Measurements from ENCODE around the gene EFCAB7. TPM values are rescaled to one million over a fixed set of nuclear protein-coding genes. Genes with fewer than 3 reads are reported as not detected.

Gene EFCAB7
- total and polyA plus RNA-seq, 9 donors, result 6.5 to 26.3 (median 8.2) TPM

DNA sequence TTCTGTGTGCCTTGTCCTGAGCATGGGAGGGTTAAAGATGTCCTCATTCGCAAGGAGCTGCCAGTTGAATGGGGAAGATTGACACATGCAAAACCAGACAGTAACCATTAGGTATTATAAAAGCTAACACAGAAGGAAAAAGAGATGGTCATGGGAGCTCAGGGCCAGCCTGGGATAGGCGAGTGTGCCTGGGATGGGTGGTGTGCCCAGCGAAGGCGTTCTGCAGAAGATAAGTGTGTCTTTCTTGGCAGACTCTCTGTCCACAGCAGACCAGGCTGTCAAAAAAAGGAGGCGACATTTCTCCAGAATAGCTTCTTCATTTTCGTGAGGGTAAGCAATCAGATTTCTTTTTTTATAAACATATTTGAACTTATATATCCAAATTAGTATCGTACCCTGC lies 84.0 kb downstream of the EFCAB7 start:
- 91 to 95% (median 95%) methylated on average over 7 of the region's 7 CpGs for WGBS, 3 donors
- H3K27ac ChIP-seq, result no peak overlapping the region
- intact Hi-C loops (cut with DNase I), result no loop called here
- no peaks in the 10 kb centered on the region for H3K9me3 ChIP-seq
- no peaks in the 10 kb centered on the region for H3K4me1 ChIP-seq (ENCODE audit: insufficient read depth)
- no peaks in the 10 kb centered on the region for H3K36me3 ChIP-seq
- H3K27me3 ChIP-seq, result no peaks in the 10 kb centered on the region
- no peak for DNase-seq
- no peak overlapping the region for H3K4me3 ChIP-seq
- TF ChIP-seq, protein P1, sequence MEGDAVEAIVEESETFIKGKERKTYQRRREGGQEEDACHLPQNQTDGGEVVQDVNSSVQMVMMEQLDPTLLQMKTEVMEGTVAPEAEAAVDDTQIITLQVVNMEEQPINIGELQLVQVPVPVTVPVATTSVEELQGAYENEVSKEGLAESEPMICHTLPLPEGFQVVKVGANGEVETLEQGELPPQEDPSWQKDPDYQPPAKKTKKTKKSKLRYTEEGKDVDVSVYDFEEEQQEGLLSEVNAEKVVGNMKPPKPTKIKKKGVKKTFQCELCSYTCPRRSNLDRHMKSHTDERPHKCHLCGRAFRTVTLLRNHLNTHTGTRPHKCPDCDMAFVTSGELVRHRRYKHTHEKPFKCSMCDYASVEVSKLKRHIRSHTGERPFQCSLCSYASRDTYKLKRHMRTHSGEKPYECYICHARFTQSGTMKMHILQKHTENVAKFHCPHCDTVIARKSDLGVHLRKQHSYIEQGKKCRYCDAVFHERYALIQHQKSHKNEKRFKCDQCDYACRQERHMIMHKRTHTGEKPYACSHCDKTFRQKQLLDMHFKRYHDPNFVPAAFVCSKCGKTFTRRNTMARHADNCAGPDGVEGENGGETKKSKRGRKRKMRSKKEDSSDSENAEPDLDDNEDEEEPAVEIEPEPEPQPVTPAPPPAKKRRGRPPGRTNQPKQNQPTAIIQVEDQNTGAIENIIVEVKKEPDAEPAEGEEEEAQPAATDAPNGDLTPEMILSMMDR (IDR thresholded peaks at IDR 0.05), result no peak
- TF ChIP-seq EP300 (IDR thresholded peaks at IDR 0.05) (no peak), POLR2A (IDR thresholded peaks at IDR 0.05) (no peak)

DNA sequence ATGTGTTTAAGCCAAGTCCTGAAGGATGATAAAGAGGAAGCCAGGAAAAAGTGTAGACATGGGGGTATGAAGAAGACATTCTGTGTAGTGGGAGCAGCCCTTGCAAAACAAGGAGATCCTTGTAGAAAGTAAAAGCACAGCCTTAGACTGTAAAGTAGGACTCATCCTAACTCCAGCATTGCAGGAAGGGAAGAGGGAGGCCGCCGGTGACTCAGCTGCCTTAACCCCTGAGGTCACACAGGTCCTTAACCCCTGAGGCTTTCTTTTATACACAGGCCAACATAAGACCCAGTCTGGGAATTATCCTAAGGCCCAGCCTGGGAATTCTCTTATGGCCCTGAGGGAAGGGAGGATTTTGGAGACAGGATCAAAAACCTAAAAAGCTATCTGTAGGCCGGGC lies 87.9 kb downstream of the EFCAB7 start:
- Histone ChIP-seq H3K36me3 (no peaks in the 10 kb centered on the region), H3K27ac (no peak overlapping the region), H3K4me1 (ENCODE audit: insufficient read depth) (no peaks in the 10 kb centered on the region), H3K4me3 (no peak overlapping the region), H3K27me3 (no peaks in the 10 kb centered on the region), H3K9me3 (no peaks in the 10 kb centered on the region)
- no peak for DNase-seq
- no peak for TF ChIP-seq EP300 (IDR thresholded peaks at IDR 0.05)
- TF ChIP-seq, protein P1 (IDR thresholded peaks at IDR 0.05), result no peak
- TF ChIP-seq POLR2A (IDR thresholded peaks at IDR 0.05), result no peak
- intact Hi-C loops (cut with DNase I), result loop anchor here in 1 of 4 donors (10.0 kb wide), 1 partner anchor 524 kb away; no protein-coding TSS in a partner anchor
- WGBS, 3 donors, result 66 to 71% (median 68%) methylated on average over 3 of the region's 3 CpGs

DNA sequence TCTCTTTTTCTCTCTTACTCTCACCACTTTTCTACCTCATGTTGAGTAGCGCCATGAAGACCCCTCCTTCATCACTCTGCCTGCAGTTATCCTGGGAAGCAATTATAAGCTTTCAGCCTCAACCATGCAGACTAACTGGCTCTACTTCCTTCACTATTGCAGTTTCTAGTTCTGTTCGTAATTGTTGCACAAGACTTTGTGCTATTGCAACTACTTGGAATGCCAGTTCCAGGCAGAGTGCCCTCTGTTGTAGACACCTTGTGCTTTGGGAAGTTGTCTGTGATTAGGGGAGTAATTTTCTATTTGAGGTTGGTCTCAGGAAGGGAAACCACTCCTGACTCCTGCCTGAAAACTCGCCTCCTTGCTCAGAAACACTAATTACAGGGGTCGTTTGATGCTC lies 89.2 kb downstream of the EFCAB7 start:
- Histone ChIP-seq H3K4me1 (ENCODE audit: insufficient read depth) (no peaks in the 10 kb centered on the region), H3K27me3 (no peaks in the 10 kb centered on the region), H3K27ac (no peak overlapping the region), H3K4me3 (no peak overlapping the region), H3K9me3 (no peaks in the 10 kb centered on the region), H3K36me3 (no peaks in the 10 kb centered on the region)
- WGBS, 3 donors, result 81 to 89% (median 87%) methylated on average over 4 of the region's 4 CpGs
- intact Hi-C loops (cut with DNase I), result loop anchor here in 1 of 4 donors (10.0 kb wide), 1 partner anchor 522 kb away; no protein-coding TSS in a partner anchor
- TF ChIP-seq EP300 (IDR thresholded peaks at IDR 0.05) (no peak), POLR2A (IDR thresholded peaks at IDR 0.05) (no peak)
- TF ChIP-seq, protein P1 (IDR thresholded peaks at IDR 0.05), result no peak
- no peak for DNase-seq

DNA sequence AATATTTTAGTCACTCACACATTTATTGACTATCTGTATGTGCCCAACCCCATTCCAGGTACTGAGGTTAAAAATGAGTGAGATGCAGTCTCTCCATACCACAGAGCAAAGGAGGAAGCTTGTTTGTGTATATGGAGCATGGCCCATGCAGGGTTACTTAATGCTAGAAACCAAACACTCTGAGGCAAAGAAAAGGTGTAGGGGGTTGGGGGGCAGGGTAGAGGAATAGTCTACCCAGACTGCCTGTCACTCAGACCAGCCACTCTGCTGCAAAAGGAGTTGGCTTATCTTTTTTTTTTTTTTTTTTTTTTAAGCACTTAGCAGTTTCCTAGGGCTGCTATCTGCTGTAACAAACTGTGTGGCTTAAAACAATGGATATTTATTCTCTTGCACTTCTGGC lies 89.6 kb downstream of the EFCAB7 start:
- Histone ChIP-seq H3K27ac (no peak overlapping the region), H3K36me3 (no peaks in the 10 kb centered on the region), H3K9me3 (no peaks in the 10 kb centered on the region), H3K4me3 (no peak overlapping the region), H3K27me3 (no peaks in the 10 kb centered on the region), H3K4me1 (ENCODE audit: insufficient read depth) (no peaks in the 10 kb centered on the region)
- DNase-seq, result no peak
- TF ChIP-seq EP300 (IDR thresholded peaks at IDR 0.05) (no peak), POLR2A (IDR thresholded peaks at IDR 0.05) (no peak)
- TF ChIP-seq, protein P1 (IDR thresholded peaks at IDR 0.05), result no peak
- intact Hi-C loops (cut with DNase I), result loop anchor here in 1 of 4 donors (10.0 kb wide), 1 partner anchor 522 kb away; no protein-coding TSS in a partner anchor

All from ovary (tissue), 9 donors.